Esophagus muscularis mucosa (tissue), 3 donors: Measurements from ENCODE around the gene CAMSAP1.

Experiments
- POLR2A ChIP-seq: fragments of 450-650 bp; IDR thresholded peaks from one replicate; pipeline ENCODE4 v1.6.1; 2017; ENCODE audit warnings: antibody characterized with exemption, moderate library complexity, mild to moderate bottlenecking, low read depth
- POLR2AphosphoS5 ChIP-seq, 2 donors: sonication (generic); formaldehyde crosslinking; IDR thresholded peaks; one replicate each; pipeline ENCODE4 v1.6.1; 2017; ENCODE audit warnings: antibody characterized with exemption in 2 of 2
- TF ChIP-seq, protein P1 (sequence below), 3 experiments: fragments of 200-600 bp in 2 of 3; fragments of 450-650 bp in 1 of 3; sonication (generic) in 2 of 3; IDR thresholded peaks; one replicate each; pipeline ENCODE4 v1.5.1; 2017 to 2019; ENCODE audit warnings: antibody characterized with exemption in 3 of 3, mild to moderate bottlenecking in 2 of 3, moderate library complexity in 1 of 3

DNA sequence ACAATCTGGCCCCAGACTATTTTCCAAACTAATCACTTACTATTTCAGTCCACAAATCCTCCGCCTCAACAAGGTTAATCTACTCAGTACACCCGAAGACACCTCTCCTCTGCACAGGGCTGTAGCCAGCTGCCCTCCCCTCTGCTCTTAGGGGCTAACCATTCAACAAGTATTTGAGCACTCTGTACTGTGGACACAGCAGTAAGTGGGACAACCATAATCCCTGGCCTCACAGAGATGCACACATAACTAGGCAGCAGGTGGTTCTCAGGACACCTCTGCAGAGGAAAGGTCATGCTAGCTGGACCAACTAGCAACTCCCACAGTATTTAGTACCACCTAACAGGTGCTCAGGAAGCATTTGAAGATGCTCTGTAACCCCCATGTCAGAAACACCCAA, 5.5 kb downstream of the CAMSAP1 start:
- TF ChIP-seq POLR2AphosphoS5 (IDR thresholded peaks at IDR 0.05) (no peak), POLR2A (no peak)
- TF ChIP-seq, protein P1, sequence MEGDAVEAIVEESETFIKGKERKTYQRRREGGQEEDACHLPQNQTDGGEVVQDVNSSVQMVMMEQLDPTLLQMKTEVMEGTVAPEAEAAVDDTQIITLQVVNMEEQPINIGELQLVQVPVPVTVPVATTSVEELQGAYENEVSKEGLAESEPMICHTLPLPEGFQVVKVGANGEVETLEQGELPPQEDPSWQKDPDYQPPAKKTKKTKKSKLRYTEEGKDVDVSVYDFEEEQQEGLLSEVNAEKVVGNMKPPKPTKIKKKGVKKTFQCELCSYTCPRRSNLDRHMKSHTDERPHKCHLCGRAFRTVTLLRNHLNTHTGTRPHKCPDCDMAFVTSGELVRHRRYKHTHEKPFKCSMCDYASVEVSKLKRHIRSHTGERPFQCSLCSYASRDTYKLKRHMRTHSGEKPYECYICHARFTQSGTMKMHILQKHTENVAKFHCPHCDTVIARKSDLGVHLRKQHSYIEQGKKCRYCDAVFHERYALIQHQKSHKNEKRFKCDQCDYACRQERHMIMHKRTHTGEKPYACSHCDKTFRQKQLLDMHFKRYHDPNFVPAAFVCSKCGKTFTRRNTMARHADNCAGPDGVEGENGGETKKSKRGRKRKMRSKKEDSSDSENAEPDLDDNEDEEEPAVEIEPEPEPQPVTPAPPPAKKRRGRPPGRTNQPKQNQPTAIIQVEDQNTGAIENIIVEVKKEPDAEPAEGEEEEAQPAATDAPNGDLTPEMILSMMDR (IDR thresholded peaks at IDR 0.05), result no peak
